Stimulated activated CD8-positive, alpha-beta memory T cell treated with anti-CD3 and anti-CD28 coated beads, Interleukin-15, amount 100 ng/mL, for 48 hours (primary cell): ENCODE data around the gene GALNS.

Experiments
- DNase-seq, 2 donors: peaks; one replicate each; pipeline ENCODE4 v3.0.0-alpha.2; 2020; ENCODE audit warnings: low read depth in 2 of 2

Gene GALNS

DNA sequence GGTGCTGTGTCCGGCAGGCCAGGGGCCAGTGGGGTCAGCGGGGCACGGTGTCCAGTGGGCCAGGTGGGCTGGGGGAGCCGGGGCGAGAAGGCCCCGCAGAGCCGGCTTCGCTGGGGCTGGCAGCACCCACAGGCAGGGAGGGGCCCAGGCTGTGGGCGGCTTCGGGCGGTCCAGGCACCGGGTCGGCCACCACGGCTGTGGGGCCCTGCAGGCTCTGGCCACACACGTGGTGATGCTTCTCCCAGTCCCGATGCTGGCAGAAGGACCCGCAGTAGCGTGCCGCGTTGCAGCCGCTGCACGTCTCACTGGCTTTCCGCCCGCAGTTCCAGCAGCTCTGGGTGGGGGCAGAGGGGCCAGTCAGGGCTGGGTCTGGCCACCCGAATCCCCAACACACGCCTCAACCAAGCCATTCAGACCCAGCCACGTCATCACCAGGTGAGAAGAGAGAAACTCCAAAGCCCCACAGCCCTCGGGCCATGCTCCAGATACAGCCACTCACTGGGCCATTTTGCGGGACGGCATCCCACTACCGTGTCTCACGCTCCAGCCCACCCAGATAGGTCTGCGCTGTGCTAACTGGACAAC, 20.3 kb upstream of the GALNS start:
- DNase-seq, result no peak

DNA sequence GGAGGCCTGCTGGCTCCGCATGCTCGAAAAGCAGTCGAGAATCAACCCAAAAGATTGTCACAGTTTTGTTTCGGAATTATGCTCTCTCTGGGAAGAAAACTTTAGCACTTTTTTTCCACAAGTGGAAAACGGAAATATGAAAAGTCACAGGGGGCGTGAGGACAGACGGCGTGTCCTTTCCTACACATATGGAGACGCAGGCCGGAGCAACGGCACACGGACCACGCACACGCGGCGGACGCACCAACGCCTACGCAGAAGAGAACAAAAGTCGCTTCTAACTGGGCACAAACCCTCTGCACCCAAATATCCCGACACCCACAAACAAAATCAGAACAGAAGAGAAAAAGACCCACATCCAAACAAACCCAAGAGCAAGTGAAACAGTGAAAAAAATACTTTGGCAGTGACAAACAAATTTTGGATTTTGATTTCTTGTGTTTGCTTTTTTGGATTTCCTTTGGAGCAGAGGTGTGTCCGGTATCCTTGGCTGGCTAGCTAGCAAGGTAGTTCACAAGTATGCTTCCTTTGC, 19.0 kb upstream of the GALNS start:
- no peak for DNase-seq

DNA sequence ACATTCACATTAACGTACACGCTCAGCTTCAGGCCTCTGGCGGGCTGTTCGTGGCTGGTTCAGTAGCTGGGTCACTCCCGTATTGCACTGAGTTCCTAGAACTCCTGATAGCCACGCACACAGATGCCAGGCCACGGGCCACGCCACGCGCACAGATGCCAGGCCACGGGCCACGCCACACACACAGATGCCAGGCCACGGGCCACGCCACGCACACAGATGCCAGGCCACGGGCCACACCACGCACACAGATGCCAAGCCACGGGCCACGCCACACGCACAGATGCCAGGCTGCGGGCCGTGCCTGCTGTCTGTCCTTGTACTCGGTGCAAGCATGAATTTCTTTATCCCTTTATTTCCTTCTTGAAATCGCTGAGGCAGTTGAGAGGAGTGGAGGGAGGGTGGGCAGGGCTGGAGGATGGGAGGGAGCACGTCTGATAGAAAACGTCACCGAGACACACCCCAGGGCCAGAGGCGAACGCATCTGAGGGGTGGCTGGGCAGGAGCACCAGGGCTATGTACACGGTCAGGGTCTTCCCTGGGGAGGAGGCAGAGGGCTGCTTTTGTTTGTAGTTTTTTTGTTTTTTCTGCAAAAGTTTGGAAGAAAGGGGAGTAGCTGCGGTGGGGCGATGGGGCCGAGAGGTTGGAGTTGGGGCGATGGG, 18.3 kb upstream of the GALNS start:
- DNase-seq, result no peak

DNA sequence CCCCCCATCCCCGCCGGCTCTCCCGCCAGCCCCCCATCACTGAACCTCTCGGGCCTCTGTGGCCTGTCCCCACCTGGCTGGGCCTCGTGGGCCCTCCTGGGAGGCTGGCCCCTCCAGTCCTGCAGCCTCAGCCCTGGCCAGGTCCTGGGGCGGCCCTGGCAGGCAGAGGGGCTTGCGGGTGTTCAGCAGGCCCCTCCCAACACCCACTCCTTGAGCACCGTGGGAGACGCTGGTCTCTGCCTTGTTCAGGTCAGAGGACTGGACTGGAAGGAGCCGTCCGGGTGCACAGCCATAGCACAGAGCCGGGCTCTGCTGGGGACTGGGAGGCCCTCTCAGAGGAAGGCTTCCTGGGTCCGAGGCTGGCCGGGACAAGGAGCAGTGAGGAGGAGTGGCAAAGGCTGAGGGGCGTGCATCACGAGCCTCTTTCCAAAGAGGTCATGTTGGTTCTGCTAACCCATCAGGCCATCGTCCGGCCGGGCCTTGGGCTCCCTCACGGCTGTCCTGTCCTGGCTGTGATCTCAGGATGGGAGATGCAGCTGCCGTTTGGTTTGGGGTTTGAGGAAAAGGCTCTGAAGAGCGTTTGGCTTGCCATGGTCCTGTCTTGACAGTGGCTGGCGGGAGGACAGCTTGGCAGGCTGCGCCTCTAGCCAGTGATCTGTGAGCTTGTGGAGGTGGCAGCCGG, 16.0 kb upstream of the GALNS start:
- DNase-seq, result no peak

DNA sequence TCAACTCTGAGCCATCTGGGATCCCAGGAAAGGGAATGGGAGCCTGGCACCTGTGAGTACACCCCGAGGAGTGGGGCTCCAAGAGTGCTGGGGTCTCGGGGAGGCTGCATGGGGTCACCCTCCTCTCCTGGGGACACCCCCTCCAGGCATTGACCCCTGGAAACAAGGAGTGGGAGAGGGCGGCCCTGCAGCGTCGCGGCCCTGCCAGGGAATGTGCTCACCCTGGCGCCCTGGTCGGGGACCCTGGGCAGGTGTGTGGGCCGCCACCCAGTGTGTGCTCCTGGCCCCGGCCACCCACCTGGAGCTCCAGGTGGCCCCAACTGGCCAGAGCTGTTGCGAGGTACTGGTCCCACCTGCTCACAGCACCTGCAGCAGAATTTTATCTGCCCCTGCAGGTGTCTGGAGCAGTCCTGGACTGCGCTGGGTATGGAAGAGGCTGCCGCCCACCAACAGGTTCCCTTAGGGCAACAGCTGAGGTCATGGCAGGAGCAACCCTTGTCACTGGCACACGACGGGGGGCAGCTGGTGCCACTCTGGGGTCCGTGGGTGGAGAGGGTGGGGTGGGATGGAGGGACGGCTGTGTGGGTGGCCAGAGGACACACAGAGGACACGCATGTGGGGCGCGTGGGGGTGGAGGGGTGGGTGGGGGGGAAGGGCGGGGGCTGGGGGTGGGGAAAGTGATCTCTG, 15.1 kb upstream of the GALNS start:
- DNase-seq, result no peak

DNA sequence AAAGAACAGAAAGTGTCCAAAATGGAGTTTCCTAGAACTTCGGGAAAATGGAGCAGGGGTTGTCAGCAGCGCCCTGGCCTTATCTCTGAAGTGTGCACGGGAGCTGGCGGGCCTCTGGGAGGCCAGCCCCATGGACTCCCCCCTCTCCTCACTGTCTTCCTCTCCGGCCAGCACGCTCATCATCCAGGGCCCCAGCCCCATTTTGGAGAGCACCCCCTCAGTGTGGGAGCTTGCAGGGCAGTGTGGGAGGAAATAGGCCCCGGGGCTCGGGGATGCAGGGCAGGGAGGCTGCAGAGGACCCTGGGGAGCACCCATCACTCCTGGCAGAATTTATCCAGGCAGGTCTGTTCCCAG, 14.6 kb upstream of the GALNS start:
- no peak for DNase-seq

DNA sequence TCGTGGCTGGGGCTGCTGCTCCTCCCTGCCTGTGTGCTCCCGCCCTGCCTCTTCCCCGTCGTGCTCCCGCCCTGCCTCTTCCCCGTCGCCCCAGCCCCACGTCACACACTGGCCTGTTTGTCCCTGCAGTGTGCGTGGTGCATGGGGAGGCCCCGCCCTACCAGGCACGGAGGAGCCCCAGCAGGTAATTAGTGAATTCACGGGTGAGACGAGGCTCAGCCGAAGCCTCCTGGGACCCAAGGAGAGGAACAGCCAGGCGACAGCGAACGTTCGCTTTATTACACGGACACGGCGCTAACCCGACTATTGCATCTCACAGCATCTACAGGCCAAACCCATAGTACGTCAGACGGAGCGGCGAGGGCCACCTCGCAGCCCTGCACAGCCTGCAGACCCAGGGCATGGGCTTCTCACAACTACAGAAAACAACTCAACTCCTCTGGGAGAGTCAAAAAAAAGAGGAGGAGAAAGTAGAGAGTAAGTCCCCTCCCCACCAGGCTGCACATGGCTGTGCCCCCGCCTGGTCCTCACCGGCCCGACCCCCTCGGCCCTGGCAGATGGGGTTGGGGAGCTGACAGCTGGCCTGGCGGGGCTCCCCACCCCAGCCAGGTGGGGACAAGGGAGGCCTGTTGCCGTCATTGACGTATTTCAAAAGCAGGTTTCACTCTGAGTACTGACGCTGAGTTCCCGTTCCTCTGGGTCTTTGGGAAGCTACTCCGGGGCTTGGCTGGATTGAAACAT, 14.0 kb upstream of the GALNS start:
- no peak for DNase-seq

DNA sequence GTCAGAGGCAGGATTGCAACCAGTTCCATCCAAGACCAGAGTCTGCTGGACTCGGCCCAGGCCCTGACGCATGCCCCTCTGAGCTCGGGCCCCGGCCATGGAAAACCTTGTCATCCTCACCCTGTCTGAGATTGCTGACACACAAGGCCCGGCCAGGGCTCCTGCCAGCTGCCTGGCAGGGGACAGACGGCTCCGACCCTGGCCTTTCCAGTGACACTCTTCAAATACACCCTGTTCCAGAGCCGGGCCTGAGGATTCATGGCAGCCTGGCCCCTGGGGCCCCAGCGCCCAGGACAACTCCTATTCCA, 12.9 kb upstream of the GALNS start:
- no peak for DNase-seq

DNA sequence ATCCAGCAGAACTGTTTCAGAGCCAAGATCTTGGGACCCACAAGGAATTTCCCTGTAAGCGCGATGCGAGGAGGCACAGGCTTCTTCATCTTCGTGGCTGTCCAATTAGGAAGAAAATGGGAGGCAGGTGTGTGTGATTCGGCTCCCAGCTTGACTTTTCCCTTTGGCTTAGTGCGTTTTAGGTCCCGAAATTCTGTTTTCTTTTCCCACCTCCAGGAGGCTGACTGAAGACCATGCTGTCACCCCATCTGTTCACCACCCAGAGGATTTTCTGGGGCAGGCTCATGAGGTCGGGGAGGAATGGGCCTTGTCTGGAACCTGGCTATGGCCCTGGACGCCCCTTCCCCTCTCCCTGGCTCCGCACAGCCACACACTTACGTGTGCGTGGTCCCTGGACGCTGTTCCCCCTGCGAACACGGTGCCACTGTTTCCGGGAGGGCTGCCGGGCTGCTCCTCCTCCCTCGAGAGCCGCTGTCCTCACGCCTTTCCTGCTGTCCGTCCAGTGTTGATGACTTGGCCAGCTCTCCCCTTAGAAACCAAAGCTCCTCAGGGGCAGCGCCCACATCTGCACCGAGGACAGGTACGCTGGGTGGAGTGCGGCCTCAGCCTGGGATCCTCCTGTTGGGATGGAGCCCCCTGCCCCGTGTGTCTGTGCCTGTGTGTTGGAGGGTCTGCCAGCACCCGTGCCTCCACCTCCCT, 12.4 kb upstream of the GALNS start:
- DNase-seq, result no peak

DNA sequence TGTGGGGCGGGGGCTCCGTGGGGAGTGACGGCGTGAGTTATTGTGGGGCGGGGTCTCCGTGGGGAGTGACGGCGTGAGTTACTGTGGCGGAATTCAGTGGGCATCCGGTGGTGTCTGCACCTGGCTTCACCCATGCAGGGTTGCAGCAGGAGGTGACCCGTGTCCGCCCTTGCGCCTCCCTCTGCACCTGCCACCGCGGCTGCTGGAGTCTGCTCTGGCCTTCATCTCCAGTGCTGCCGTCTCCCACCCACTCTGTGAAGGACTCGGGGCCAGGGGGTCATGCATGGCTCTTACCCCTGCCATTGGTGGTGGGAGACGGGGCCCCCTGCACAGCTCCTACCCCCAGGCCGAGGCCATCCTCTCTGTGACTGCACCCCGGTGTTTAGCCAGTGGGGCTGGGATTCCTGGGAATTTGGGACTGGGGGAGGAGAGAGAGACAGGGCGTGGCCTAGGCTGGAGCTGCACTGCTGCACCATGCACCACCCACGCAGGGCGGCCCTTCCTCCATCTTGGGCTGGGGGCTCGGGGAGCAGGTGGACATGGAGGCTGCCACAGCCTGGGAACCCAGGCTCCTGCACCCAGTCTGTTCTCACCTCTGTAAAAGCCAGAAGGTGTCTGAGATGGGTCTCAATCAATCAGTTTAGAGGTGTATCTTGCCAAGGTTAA, 11.0 kb upstream of the GALNS start:
- no peak for DNase-seq

DNA sequence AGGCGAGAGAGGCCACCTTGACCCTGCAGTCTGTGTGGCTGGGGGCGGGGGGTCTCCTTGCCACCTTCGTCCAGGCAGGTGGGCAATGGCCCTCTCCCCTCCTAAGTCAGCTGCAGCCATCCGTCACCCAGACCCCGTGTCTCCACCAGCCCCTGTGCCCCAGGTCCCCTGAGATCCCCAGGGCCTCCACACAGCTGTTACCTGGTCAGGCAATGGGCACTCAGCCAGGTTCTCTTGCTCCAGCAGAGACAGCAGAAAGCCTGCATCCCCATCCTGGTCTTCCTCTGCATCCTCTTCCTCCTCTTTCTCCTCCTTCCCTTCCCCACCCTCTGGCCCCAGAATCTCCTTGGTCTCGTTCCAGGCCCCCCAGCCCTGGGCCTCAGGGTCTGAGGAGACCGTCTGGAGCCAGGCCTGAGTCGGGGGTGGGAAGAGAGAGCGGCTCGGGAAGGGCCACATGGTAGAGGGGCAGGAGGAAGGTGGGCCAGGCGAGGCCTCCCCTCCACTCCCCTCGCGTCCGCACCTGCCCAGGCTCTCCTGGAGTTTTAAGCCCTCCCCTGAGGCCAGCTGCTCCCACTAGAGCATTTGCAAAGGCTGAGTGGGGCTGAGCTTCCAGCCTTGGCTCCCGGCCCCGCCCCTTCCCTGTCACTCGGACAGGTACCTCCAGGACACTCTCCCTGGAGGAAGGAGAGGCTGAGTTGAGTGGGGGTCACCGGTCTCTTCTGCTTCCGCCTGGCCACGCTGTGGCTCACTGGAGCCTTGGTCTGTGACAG, 9.6 kb upstream of the GALNS start, which contains the start of gene PABPN1L:
Gene PABPN1L, minus strand, starts transcription at position 510 of the 770 bp plus-strand sequence. Its CDS starts 54 bp downstream, at position 456.
- no peak for DNase-seq

DNA sequence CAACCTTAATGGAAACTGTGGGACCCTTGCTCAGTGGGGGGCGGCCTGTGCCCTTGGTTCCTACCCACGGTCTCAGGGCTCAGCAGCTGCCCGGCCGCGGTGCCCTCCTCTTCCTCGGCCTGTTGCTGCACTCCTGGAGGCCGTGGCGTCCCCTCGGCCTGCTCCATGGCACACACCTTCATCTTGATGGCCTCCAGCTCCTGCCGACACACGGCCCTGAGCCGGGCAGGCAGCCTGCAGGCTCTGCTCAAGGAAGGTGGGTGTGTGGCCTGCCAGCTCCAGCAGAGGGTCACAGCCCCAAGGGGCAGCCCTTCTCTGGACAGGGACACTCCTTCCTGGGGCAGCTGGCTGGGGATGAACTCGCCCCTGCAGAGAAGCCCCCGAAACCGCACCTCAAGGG, 9.0 kb upstream of the GALNS start:
- no peak for DNase-seq

DNA sequence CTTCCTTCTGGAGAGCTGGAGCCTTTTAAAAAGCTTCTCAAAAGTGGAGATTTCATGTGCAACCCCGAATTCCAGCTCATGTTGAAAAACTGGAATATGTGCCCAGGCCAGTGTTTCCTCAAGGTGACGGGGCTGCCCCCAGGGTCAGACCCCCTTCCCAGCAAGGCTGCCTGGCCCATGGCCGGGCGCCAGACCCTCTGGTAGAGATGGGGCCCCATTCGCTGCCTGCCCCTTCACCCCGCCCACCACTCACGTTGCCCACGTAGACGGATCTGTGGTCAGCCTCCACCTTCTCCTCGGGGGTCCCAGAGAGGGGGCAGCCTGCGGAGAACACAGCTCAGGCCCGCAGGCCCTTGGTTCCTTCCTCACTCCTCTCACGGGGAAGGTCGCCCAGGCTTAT, 8.6 kb upstream of the GALNS start:
- DNase-seq, result no peak

DNA sequence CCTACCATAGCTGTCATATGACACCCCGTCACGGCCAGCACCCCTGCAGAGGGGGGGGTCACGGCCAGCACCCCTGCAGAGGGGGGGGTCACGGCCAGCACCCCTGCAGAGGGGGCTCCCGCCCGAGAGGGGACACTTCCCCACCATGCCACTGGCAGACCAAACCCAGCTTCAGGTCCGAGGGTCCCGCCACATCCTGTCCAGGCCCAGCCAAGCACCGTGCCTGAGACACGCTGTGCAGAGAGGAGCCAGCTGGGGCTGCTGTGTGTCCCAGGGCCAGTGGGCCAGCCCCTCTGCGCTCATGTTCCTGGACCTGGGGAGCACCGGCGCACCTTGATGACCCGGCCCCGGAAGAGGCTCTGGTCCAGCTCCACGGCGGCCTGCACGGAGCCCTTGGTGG, 7.8 kb upstream of the GALNS start:
- DNase-seq, result no peak

DNA sequence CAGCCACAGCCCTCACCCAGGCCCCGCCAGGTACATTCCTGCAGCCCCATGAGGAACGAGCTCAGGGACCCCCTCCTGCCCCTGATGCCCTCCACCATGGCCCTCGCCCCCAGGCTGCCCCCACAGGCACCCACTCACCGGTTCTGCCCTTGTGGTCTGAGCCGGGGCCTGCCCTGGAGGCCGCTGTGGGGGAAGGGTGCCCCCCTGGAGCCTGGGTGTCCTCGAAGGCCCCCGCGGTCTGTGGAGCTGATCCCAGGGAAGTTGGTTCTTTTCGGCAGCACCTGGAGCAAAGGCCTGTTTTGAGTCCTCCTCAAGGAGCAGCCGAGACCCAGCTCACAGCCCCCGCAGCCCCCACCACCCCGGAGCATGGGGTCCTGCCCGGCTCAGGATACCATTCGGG, 7.4 kb upstream of the GALNS start:
- no peak for DNase-seq

DNA sequence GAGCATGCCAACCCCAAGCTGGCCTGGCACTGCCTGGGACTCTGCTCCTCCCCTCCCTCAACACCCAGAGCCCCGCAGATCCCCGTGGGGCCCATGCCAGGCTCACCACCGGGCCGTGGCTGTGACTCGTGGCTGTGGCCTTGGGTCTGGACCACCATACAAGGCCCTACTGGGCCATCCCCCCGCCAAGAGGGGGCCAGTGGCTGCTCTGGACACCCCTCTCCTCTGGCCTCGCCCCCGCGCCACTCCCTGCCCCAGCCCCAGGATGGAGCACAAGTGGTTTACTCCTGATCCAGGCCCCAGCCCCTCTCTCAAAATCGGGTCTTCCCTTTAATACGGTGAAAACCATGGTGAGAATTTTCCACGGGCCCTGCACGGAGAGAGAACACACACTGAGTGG, 6.7 kb upstream of the GALNS start:
- DNase-seq, result no peak

DNA sequence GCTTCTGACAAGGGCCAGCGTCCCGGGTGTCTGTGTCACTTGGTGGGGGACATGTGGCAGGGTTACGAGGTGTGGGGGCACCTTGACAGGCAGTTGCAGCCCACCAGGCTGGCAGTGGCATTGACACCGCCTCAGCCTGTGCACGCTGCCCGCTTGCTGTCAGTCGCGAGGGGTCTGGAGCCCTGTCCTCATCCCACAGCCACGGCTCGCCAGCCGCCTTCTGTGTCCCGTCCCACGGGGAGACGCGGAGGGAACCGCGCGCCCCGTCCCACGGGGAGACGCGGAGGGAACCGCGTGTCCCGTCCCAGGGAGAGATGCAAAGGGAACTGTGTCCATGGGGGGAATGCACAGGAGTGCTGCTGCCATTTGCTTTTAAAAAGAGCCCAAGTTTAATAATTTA, 6.2 kb upstream of the GALNS start:
- DNase-seq, result no peak

DNA sequence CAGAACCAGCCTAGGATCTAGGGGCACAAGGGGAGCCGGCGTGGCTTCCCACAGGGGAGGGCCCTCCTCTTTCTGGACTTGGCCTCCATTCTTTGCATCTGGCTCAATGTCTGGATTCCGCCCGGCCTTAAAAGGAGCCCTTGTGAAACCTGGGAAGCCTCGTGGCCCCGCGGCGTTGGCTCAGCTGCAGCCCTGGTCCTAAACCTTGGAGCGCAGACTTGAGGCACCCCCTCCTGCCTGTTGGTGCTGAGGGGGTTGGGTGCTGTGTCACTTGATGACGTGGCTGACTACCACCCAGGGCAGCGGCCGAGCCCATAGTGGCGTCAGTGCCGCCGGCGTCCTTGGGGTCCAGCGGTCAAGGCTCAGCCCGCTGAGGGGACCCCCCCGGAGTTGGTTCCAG, 4.6 kb upstream of the GALNS start:
- DNase-seq, result no peak

DNA sequence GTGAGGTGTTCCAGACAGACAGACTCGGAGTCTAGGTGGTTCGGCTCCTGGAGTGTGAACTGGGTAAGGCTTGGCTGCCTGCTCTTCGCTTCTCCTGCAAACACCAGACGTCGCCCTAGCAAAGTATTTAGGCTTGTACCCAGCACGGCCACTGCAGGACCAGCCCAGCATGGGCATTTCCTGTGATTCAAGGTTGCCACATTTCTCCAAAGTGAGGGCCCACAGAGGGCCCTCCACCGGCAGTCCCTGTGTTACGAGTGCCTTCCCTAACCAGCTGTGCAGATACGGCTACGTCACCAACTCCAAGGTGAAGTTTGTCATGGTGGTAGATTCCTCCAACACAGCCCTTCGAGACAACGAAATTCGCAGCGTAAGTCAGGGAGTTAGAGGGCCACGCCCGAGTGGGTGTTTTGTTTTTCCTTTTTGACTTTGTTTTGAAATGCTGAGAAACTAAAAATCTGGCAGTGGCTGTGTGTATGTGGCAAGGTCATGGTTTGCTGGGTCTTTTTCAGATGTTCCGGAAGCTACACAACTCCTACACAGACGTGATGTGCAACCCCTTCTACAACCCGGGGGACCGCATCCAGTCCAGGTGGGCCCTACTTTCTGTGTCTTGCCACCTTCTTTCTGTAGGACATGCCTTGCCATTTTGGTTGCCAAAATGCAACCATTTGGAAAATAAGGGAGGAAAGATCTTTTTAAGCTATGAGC, 2.8 kb upstream of the GALNS start:
- no peak for DNase-seq
